Measurements from ENCODE around the gene CMTM7. TPM values are rescaled to one million over a fixed set of nuclear protein-coding genes. Genes with fewer than 3 reads are reported as not detected.
A peak's percentile ranks its signal among the peaks of the same experiment; 100 is the strongest.

Gene CMTM7
- total and polyA plus RNA-seq, 5 experiments from 2014 or later, result 46.4 to 122 (median 67.4) TPM

- no peak overlapping the region for H3K4me3 Mint-ChIP-seq
- POLR2A ChIA-PET, result no interaction called here
- ATAC-seq (no peak), DNase-seq (no peak)
- H3K4me1 Mint-ChIP-seq, result peaks cover 7 to 54% (median 18%) of the 10 kb centered on the region in 4 donors
- no peaks in the 10 kb centered on the region for H3K27me3 Mint-ChIP-seq
- H3K36me3 Mint-ChIP-seq, result peaks cover 14 to 74% (median 52%) of the 10 kb centered on the region in 3 donors
- peak overlapping the region in 5 of 10 donors; percentile 3 to 70 (median 46) for H3K27ac Mint-ChIP-seq
- no peaks in the 10 kb centered on the region for H3K9me3 Mint-ChIP-seq
Measured at GRCh38 chr3:32483772-32484171, 92.1 kb downstream of the CMTM7 start.

GRCh38 chr3:32484436-32484835 is 92.8 kb downstream of the CMTM7 start:
- Mint-ChIP-seq H3K9me3 (no peaks in the 10 kb centered on the region), H3K27me3 (no peaks in the 10 kb centered on the region), H3K27ac (peak overlapping the region in 3 of 10 donors; percentile 23 to 86 (median 70)), H3K4me3 (peak overlapping the region in 4 of 10 donors; percentile 16 to 65 (median 56)), H3K4me1 (peaks cover 7 to 50% (median 18%) of the 10 kb centered on the region in 4 donors), H3K36me3 (peaks cover 14 to 71% (median 47%) of the 10 kb centered on the region in 3 donors)
- POLR2A ChIA-PET, result no interaction called here
- ATAC-seq (peak in 1 of 2 donors; percentile 45), DNase-seq (no peak)

GRCh38 chr3:32487781-32488473 is 96.3 kb downstream of the CMTM7 start:
- H3K4me3 Mint-ChIP-seq, result no peak overlapping the region
- ATAC-seq (no peak), DNase-seq (no peak)
- no peaks in the 10 kb centered on the region for H3K9me3 Mint-ChIP-seq
- H3K36me3 Mint-ChIP-seq, result peaks cover 10 to 50% (median 25%) of the 10 kb centered on the region in 3 donors
- H3K4me1 Mint-ChIP-seq, result peaks cover 7 to 32% (median 14%) of the 10 kb centered on the region in 4 donors
- H3K27me3 Mint-ChIP-seq, result no peaks in the 10 kb centered on the region
- peak overlapping the region in 4 of 10 donors; percentile 7 to 56 (median 19) for H3K27ac Mint-ChIP-seq
- POLR2A ChIA-PET, result interaction anchor here (0.6 kb wide), 1 partner anchor 13 kb away, joined by 3 read pairs; no protein-coding TSS in a partner anchor

GRCh38 chr3:32488474-32489008 is 96.9 kb downstream of the CMTM7 start:
- POLR2A ChIA-PET, result interaction anchor here (0.6 to 0.7 kb wide), 2 partner anchors 13 to 29 kb away, joined by 3 to 5 read pairs; no protein-coding TSS in a partner anchor

GRCh38 chr3:32492684-32493436 is 101.2 kb downstream of the CMTM7 start:
- POLR2A ChIA-PET, result no interaction called here
- Mint-ChIP-seq H3K4me3 (no peak overlapping the region), H3K36me3 (peaks cover 0 to 26% (median 10%) of the 10 kb centered on the region in 3 donors), H3K9me3 (no peaks in the 10 kb centered on the region), H3K4me1 (peaks cover 4 to 24% (median 16%) of the 10 kb centered on the region in 4 donors), H3K27me3 (no peaks in the 10 kb centered on the region), H3K27ac (no peak overlapping the region)
- DNase-seq (no peak), ATAC-seq (no peak)

More at GRCh38 chr3:32488474-32489008, 96.9 kb downstream of the CMTM7 start:
- ATAC-seq, result no peak
- no peak overlapping the region for H3K4me3 Mint-ChIP-seq
- peaks cover 10 to 46% (median 21%) of the 10 kb centered on the region in 3 donors for H3K36me3 Mint-ChIP-seq
- no peaks in the 10 kb centered on the region for H3K27me3 Mint-ChIP-seq
- H3K9me3 Mint-ChIP-seq, result no peaks in the 10 kb centered on the region
- H3K4me1 Mint-ChIP-seq, result peaks cover 7 to 28% (median 13%) of the 10 kb centered on the region in 4 donors
- no peak for DNase-seq
- peak overlapping the region in 1 of 10 donors; percentile 56 for H3K27ac Mint-ChIP-seq

GRCh38 chr3:32493437-32494414 is 102.1 kb downstream of the CMTM7 start:
- Mint-ChIP-seq H3K9me3 (no peaks in the 10 kb centered on the region), H3K27me3 (no peaks in the 10 kb centered on the region), H3K4me1 (peaks cover 4 to 32% (median 18%) of the 10 kb centered on the region in 4 donors), H3K27ac (no peak overlapping the region), H3K36me3 (peaks cover 0 to 18% (median 5%) of the 10 kb centered on the region in 3 donors), H3K4me3 (no peak overlapping the region)
- POLR2A ChIA-PET, result no interaction called here
- ATAC-seq (no peak), DNase-seq (no peak)

GRCh38 chr3:32495085-32495484 is 103.4 kb downstream of the CMTM7 start:
- POLR2A ChIA-PET, result no interaction called here
- peak overlapping the region in 1 of 10 donors; percentile 14 for H3K27ac Mint-ChIP-seq
- no peak overlapping the region for H3K4me3 Mint-ChIP-seq
- no peaks in the 10 kb centered on the region for H3K9me3 Mint-ChIP-seq
- ATAC-seq (no peak), DNase-seq (no peak)
- H3K36me3 Mint-ChIP-seq, result peaks cover 0 to 16% (median 5%) of the 10 kb centered on the region in 3 donors
- peaks cover 4 to 40% (median 24%) of the 10 kb centered on the region in 4 donors for H3K4me1 Mint-ChIP-seq
- no peaks in the 10 kb centered on the region for H3K27me3 Mint-ChIP-seq

GRCh38 chr3:32495609-32496008 is 104.0 kb downstream of the CMTM7 start:
- Mint-ChIP-seq H3K9me3 (no peaks in the 10 kb centered on the region), H3K27me3 (no peaks in the 10 kb centered on the region), H3K4me1 (peaks cover 6 to 45% (median 29%) of the 10 kb centered on the region in 4 donors), H3K4me3 (no peak overlapping the region), H3K27ac (peak overlapping the region in 1 of 10 donors; percentile 14), H3K36me3 (peaks cover 0 to 16% (median 5%) of the 10 kb centered on the region in 3 donors)
- ATAC-seq, result no peak
- POLR2A ChIA-PET, result interaction anchor here (0.8 kb wide), 1 partner anchor 124 kb away, joined by 3 read pairs; no protein-coding TSS in a partner anchor
- no peak for DNase-seq

GRCh38 chr3:32498252-32498651 is 106.6 kb downstream of the CMTM7 start:
- H3K4me3 Mint-ChIP-seq, result peak overlapping the region in 1 of 10 donors; percentile 11
- H3K27ac Mint-ChIP-seq, result peak overlapping the region in 3 of 10 donors; percentile 6 to 26 (median 22)
- peaks cover 0 to 16% (median 5%) of the 10 kb centered on the region in 3 donors for H3K36me3 Mint-ChIP-seq
- H3K9me3 Mint-ChIP-seq, result no peaks in the 10 kb centered on the region
- DNase-seq, result no peak
- H3K4me1 Mint-ChIP-seq, result peaks cover 15 to 67% (median 49%) of the 10 kb centered on the region in 4 donors
- H3K27me3 Mint-ChIP-seq, result no peaks in the 10 kb centered on the region
- POLR2A ChIA-PET, result interaction anchor here (0.7 to 0.9 kb wide), 2 partner anchors 78 to 122 kb away, joined by 3 to 6 read pairs; no protein-coding TSS in a partner anchor
- ATAC-seq, result no peak

GRCh38 chr3:32498992-32499391 is 107.3 kb downstream of the CMTM7 start:
- peaks cover 15 to 68% (median 50%) of the 10 kb centered on the region in 4 donors for H3K4me1 Mint-ChIP-seq
- POLR2A ChIA-PET, result interaction anchor here (0.9 kb wide), 1 partner anchor 123 kb away, joined by 3 read pairs; no protein-coding TSS in a partner anchor
- peak overlapping the region in 1 of 10 donors; percentile 31 for H3K27ac Mint-ChIP-seq
- no peak for DNase-seq
- no peaks in the 10 kb centered on the region for H3K9me3 Mint-ChIP-seq
- no peak for ATAC-seq
- H3K27me3 Mint-ChIP-seq, result no peaks in the 10 kb centered on the region
- peaks cover 0 to 16% (median 5%) of the 10 kb centered on the region in 3 donors for H3K36me3 Mint-ChIP-seq
- no peak overlapping the region for H3K4me3 Mint-ChIP-seq

GRCh38 chr3:32499585-32499984 is 107.9 kb downstream of the CMTM7 start:
- Mint-ChIP-seq H3K36me3 (peaks cover 0 to 16% (median 5%) of the 10 kb centered on the region in 3 donors), H3K27ac (peak overlapping the region in 4 of 10 donors; percentile 11 to 31 (median 20)), H3K9me3 (no peaks in the 10 kb centered on the region), H3K27me3 (no peaks in the 10 kb centered on the region), H3K4me3 (no peak overlapping the region), H3K4me1 (peaks cover 15 to 68% (median 50%) of the 10 kb centered on the region in 4 donors)
- DNase-seq, result no peak
- POLR2A ChIA-PET, result no interaction called here
- ATAC-seq, result no peak

Data from naive thymus-derived CD8-positive, alpha-beta T cell (primary cell).